ENCODE results near the gene IGSF9. TPM values are rescaled to one million over a fixed set of nuclear protein-coding genes. Genes with fewer than 3 reads are reported as not detected.

The IGSF9 gene
- total and polyA plus RNA-seq, 2 experiments from 2014 or later: 0.13 TPM; not detected in 1

DNA sequence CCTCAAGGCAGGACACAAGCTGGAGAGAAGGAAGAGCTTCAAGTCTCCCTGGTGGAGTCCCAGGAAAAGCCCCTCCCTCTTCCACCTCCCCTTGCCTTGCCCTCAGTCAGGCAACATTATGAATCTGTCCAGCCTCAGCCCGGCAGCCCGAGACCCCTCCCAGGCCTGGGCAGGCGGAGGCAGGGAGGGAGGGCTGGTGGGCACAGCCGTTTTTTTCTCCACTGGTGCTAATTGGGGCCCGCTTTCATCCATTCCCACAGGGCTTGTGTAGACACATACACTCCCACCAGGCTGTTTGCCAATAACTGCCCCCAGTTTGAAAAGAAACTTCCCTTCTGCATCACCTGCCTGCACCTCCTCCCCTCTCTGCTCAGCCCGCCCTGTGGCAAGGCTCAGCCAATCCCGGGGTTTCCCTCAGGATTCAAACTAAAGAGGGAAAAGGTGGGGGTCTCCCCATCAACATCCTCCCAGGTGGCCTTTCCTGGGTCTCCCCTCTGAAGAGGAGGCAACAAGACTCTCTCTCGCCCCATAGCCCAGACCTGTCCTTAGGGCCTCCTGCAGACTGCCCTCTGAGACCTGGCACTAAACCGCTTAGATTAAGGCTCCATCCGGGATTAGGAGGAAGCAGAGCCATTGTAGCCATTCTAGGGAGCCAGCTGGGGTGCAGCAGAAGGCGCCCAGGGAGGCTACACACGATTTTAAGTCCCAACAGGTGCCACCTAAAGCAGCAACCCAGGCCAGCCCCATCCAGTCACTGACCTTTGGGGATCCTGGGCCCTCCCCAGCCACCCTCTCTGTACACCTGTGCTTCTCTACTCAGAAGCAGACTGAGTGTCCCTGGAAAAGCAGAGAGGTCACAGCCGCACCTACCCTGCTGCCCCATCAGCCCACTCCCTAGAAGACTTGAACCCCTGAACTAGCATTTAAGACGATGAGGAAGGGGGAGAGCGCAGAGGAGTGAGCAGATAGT, 3.5 kb downstream of the IGSF9 start:
- Histone ChIP-seq H3K9ac (no peak overlapping the region), H3K27ac (no peak overlapping the region), H2AFZ (no peak overlapping the region), H3K36me3 (ENCODE audit: low read depth) (no peaks in the 10 kb centered on the region), H3K4me2 (ENCODE audit: unreplicated experiment) (no peak overlapping the region), H3K4me3 (no peak overlapping the region), H3K9me3 (ENCODE audit: low read depth) (no peaks in the 10 kb centered on the region), H3K9me2 (ENCODE audit: insufficient read depth) (no peaks in the 10 kb centered on the region), H4K20me1 (ENCODE audit: insufficient read depth) (no peaks in the 10 kb centered on the region), H3K27me3 (replicated peaks; ENCODE audit: insufficient read depth) (peaks cover 4% of the 10 kb centered on the region; the same call in 1 of the 2 replicates), H3F3A (ENCODE audit: insufficient read depth) (no peaks in the 10 kb centered on the region), H3K79me2 (ENCODE audit: insufficient read depth) (no peaks in the 10 kb centered on the region), H3K4me1 (ENCODE audit: insufficient read depth) (no peaks in the 10 kb centered on the region)
- no peak for DNase-seq
- no peak for TF ChIP-seq EZH2phosphoT487 (IDR thresholded peaks at IDR 0.05; ENCODE audit: insufficient read depth, low read depth)
- TF ChIP-seq EZH2 (IDR thresholded peaks at IDR 0.05; ENCODE audit: insufficient read depth, poor library complexity, severe bottlenecking): no peak
- in situ Hi-C loops (cut with MboI): no loop called here
- WGBS, 2 experiments (ENCODE audit: low coverage in 1 of 2, low lambda C conversion rate in 2 of 2, missing lambda C conversion rate in 2 of 2): 58% methylated on average over 14 to 15 of the region's 15 CpGs

GRCh38 chr1:159941141-159941540, 4.3 kb downstream of the IGSF9 start:
- in situ Hi-C loops (cut with MboI): no loop called here
- no peaks in the 10 kb centered on the region for H3K4me1 ChIP-seq (ENCODE audit: insufficient read depth)

DNA sequence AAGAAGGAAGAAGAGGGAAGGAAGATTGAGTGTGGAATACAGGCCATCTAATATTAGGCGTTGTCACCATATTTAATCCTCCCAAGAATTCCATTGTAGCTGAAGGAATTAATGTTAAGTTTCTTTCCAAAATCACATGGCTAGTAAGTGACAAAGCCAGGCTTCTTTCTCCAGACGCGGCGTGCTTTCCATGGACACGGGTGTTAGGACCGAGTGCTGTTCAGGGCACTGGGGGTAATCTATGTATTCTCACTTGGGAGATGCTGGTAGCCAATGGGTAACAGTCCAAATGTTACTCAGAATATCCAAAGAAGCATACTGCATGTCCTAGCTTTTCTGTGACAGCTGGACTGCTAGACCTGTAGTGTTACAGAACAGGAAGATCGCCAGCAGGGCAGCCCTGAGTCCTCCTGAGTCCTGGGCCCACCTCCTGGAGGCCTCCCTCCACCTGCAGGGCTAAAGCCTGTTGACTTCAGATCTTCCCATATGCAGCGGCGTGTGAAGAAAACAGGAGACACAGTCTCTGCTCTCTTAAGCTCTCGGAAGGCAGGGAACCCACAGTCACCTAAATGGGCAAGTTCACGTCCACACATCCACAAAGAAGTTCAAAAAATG, 5.3 kb downstream of the IGSF9 start:
- Histone ChIP-seq H3K9me3 (ENCODE audit: low read depth) (no peaks in the 10 kb centered on the region), H3K9me2 (ENCODE audit: insufficient read depth) (no peaks in the 10 kb centered on the region), H3K4me3 (no peak overlapping the region), H2AFZ (no peak overlapping the region), H3K9ac (no peak overlapping the region), H3F3A (ENCODE audit: insufficient read depth) (no peaks in the 10 kb centered on the region), H3K79me2 (ENCODE audit: insufficient read depth) (no peaks in the 10 kb centered on the region), H4K20me1 (ENCODE audit: insufficient read depth) (no peaks in the 10 kb centered on the region), H3K36me3 (ENCODE audit: low read depth) (no peaks in the 10 kb centered on the region), H3K4me2 (ENCODE audit: unreplicated experiment) (no peak overlapping the region), H3K27me3 (replicated peaks; ENCODE audit: insufficient read depth) (peaks cover 4% of the 10 kb centered on the region; the same call in 1 of the 2 replicates), H3K27ac (no peak overlapping the region), H3K4me1 (ENCODE audit: insufficient read depth) (no peaks in the 10 kb centered on the region)
- 85 to 86% methylated on average over 11 of the region's 11 CpGs for WGBS, 2 experiments (ENCODE audit: low coverage in 1 of 2, low lambda C conversion rate in 2 of 2, missing lambda C conversion rate in 2 of 2)
- TF ChIP-seq EZH2phosphoT487 (IDR thresholded peaks at IDR 0.05; ENCODE audit: insufficient read depth, low read depth) (no peak), EZH2 (IDR thresholded peaks at IDR 0.05; ENCODE audit: insufficient read depth, poor library complexity, severe bottlenecking) (no peak)
- in situ Hi-C loops (cut with MboI): no loop called here
- no peak for DNase-seq

More at GRCh38 chr1:159941141-159941540, 4.3 kb downstream of the IGSF9 start:
- H3K9ac ChIP-seq: no peak overlapping the region
- H3K27ac ChIP-seq: no peak overlapping the region
- no peaks in the 10 kb centered on the region for H3K79me2 ChIP-seq (ENCODE audit: insufficient read depth)
- no peak for DNase-seq
- H4K20me1 ChIP-seq (ENCODE audit: insufficient read depth): no peaks in the 10 kb centered on the region
- peaks cover 4% of the 10 kb centered on the region; the same call in 1 of the 2 replicates for H3K27me3 ChIP-seq (replicated peaks; ENCODE audit: insufficient read depth)
- H3K9me2 ChIP-seq (ENCODE audit: insufficient read depth): no peaks in the 10 kb centered on the region
- H3K36me3 ChIP-seq (ENCODE audit: low read depth): no peaks in the 10 kb centered on the region
- no peak overlapping the region for H3K4me2 ChIP-seq (ENCODE audit: unreplicated experiment)
- WGBS, 2 experiments (ENCODE audit: low coverage in 1 of 2, low lambda C conversion rate in 2 of 2, missing lambda C conversion rate in 2 of 2): 74 to 81% methylated on average over 5 of the region's 5 CpGs
- H3K9me3 ChIP-seq (ENCODE audit: low read depth): no peaks in the 10 kb centered on the region
- no peak overlapping the region for H3K4me3 ChIP-seq
- H3F3A ChIP-seq (ENCODE audit: insufficient read depth): no peaks in the 10 kb centered on the region
- no peak for TF ChIP-seq EZH2 (IDR thresholded peaks at IDR 0.05; ENCODE audit: insufficient read depth, poor library complexity, severe bottlenecking)
- TF ChIP-seq EZH2phosphoT487 (IDR thresholded peaks at IDR 0.05; ENCODE audit: insufficient read depth, low read depth): no peak
- no peak overlapping the region for H2AFZ ChIP-seq

DNA sequence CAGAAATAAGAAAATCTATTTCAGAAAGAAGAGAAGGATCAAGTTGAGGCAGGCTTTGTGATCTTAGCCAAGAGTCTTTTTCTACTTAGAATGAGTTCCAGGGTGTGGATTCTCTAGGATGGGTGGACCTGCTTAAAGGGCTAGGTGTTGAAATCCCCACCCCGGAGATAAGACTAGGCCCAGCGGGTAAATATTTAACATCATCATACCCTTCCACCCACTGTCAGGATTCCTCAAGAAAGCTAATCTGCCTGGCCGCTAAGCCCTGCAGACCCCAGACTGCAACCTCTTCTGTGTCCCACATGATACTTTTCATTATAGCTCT, 5.8 kb downstream of the IGSF9 start:
- Histone ChIP-seq H3K9ac (no peak overlapping the region), H3F3A (ENCODE audit: insufficient read depth) (no peaks in the 10 kb centered on the region), H3K9me3 (ENCODE audit: low read depth) (no peaks in the 10 kb centered on the region), H3K4me2 (ENCODE audit: unreplicated experiment) (no peak overlapping the region), H3K4me3 (no peak overlapping the region), H3K4me1 (ENCODE audit: insufficient read depth) (no peaks in the 10 kb centered on the region), H2AFZ (no peak overlapping the region), H3K79me2 (ENCODE audit: insufficient read depth) (no peaks in the 10 kb centered on the region), H3K36me3 (ENCODE audit: low read depth) (no peaks in the 10 kb centered on the region), H3K27me3 (replicated peaks; ENCODE audit: insufficient read depth) (0 out of 2 replicates have a peak, but pooled peaks cover 3% of the 10 kb centered on the region), H3K9me2 (ENCODE audit: insufficient read depth) (no peaks in the 10 kb centered on the region), H3K27ac (no peak overlapping the region), H4K20me1 (ENCODE audit: insufficient read depth) (no peaks in the 10 kb centered on the region)
- 80 to 90% methylated on average over 3 of the region's 3 CpGs for whole genome bisulfite sequencing, 2 experiments (ENCODE audit: low coverage in 1 of 2, low lambda C conversion rate in 2 of 2, missing lambda C conversion rate in 2 of 2)
- TF ChIP-seq EZH2 (IDR thresholded peaks at IDR 0.05; ENCODE audit: insufficient read depth, poor library complexity, severe bottlenecking): no peak
- no peak for TF ChIP-seq EZH2phosphoT487 (IDR thresholded peaks at IDR 0.05; ENCODE audit: insufficient read depth, low read depth)
- DNase-seq: no peak
- in situ Hi-C loops (cut with MboI): loop anchor here (5.0 kb wide), 1 partner anchor 68 kb away; no protein-coding TSS in a partner anchor
